Keratinocyte (primary cell): ENCODE data around the gene TBX18.

Experiments used
- CTCF ChIP-seq, 3 experiments: IDR thresholded peaks in 1 of 3; conservative IDR thresholded peaks in 1 of 3; optimal IDR thresholded peaks in 1 of 3; 2 replicates in 2 of 3; 3 replicates in 1 of 3; pipeline versions ENCODE3 to v1.5.1; 2011; ENCODE audit warnings: low read length in 3 of 3, mild to moderate bottlenecking in 3 of 3, moderate library complexity in 2 of 3, control low read depth in 1 of 3, inconsistent platforms in 1 of 3; ENCODE audit not compliant: insufficient read depth in 2 of 3; ENCODE audit errors: extremely low read depth in 1 of 3
- EZH2 ChIP-seq: IDR thresholded peaks from one replicate; pipeline ENCODE4 v1.6.1; 2012; ENCODE audit warnings: inconsistent platforms, mild to moderate bottlenecking, low read length, moderate library complexity

- no peak for TF ChIP-seq CTCF (optimal IDR thresholded peaks at IDR 0.05 in 1 of 3, IDR thresholded peaks at IDR 0.05 in 1 of 3, conservative IDR thresholded peaks at IDR 0.05 in 1 of 3; ENCODE audit: extremely low read depth in 1 of 3, insufficient read depth in 2 of 3, low read length in 3 of 3)
- no peak for TF ChIP-seq EZH2
These were observed 40.3 kb upstream of the TBX18 start for GRCh38 chr6:84804720-84805119.
